ENCODE data around the gene HOXB8.

Gene HOXB8

GRCh38 chr17:48574505-48575065, 40.5 kb downstream of the HOXB8 start:
- Histone ChIP-seq H3K9ac (no peak overlapping the region), H3K79me2 (ENCODE audit: insufficient read depth, low read depth) (no peaks in the 10 kb centered on the region), H3K4me2 (no peak overlapping the region), H4K20me1 (ENCODE audit: insufficient read depth) (no peaks in the 10 kb centered on the region), H3K27ac (no peak overlapping the region), H3K4me1 (ENCODE audit: low read depth, poor library complexity, severe bottlenecking) (peaks cover 6% of the 10 kb centered on the region), H3K36me3 (ENCODE audit: insufficient read depth) (no peaks in the 10 kb centered on the region), H3K27me3 (ENCODE audit: insufficient read depth, low read depth) (no peaks in the 10 kb centered on the region; the same call in 1 of the 2 replicates), H3K4me3 (IDR thresholded peaks at IDR 0.05; ENCODE audit: insufficient read depth, low read depth, low read length) (no peak overlapping the region), H2AFZ (ENCODE audit: low read depth) (no peak overlapping the region)
- TF ChIP-seq CTCF (conservative IDR thresholded peaks at IDR 0.05; ENCODE audit: low read depth, low read length), result no peak

GRCh38 chr17:48571826-48572417, 43.2 kb downstream of the HOXB8 start:
- no peaks in the 10 kb centered on the region for H3K79me2 ChIP-seq (ENCODE audit: insufficient read depth, low read depth)
- no peak for TF ChIP-seq CTCF (conservative IDR thresholded peaks at IDR 0.05; ENCODE audit: low read depth, low read length)
- no peaks in the 10 kb centered on the region for H4K20me1 ChIP-seq (ENCODE audit: insufficient read depth)
- no peak overlapping the region for H3K27ac ChIP-seq
- peaks cover 6% of the 10 kb centered on the region for H3K4me1 ChIP-seq (ENCODE audit: low read depth, poor library complexity, severe bottlenecking)
- H3K9ac ChIP-seq, result no peak overlapping the region
- H3K27me3 ChIP-seq (ENCODE audit: insufficient read depth, low read depth), result no peaks in the 10 kb centered on the region
- H3K4me2 ChIP-seq, result no peak overlapping the region
- H2AFZ ChIP-seq (ENCODE audit: low read depth), result no peak overlapping the region
- no peaks in the 10 kb centered on the region for H3K36me3 ChIP-seq (ENCODE audit: insufficient read depth)
- H3K4me3 ChIP-seq (IDR thresholded peaks at IDR 0.05; ENCODE audit: insufficient read depth, low read depth, low read length), result no peak overlapping the region

GRCh38 chr17:48571024-48571818, 43.9 kb downstream of the HOXB8 start:
- peaks cover 6% of the 10 kb centered on the region for H3K4me1 ChIP-seq (ENCODE audit: low read depth, poor library complexity, severe bottlenecking)
- H3K4me3 ChIP-seq (IDR thresholded peaks at IDR 0.05; ENCODE audit: insufficient read depth, low read depth, low read length), result no peak overlapping the region
- no peaks in the 10 kb centered on the region for H3K27me3 ChIP-seq (ENCODE audit: insufficient read depth, low read depth)
- no peak overlapping the region for H3K4me2 ChIP-seq
- no peaks in the 10 kb centered on the region for H3K79me2 ChIP-seq (ENCODE audit: insufficient read depth, low read depth)
- no peaks in the 10 kb centered on the region for H3K36me3 ChIP-seq (ENCODE audit: insufficient read depth)
- TF ChIP-seq CTCF (conservative IDR thresholded peaks at IDR 0.05; ENCODE audit: low read depth, low read length), result no peak
- no peak overlapping the region for H2AFZ ChIP-seq (ENCODE audit: low read depth)
- no peak overlapping the region for H3K9ac ChIP-seq
- no peak overlapping the region for H3K27ac ChIP-seq
- no peaks in the 10 kb centered on the region for H4K20me1 ChIP-seq (ENCODE audit: insufficient read depth)

- no peak overlapping the region for H3K4me3 ChIP-seq (IDR thresholded peaks at IDR 0.05; ENCODE audit: insufficient read depth, low read depth, low read length)
- no peak overlapping the region for H3K4me2 ChIP-seq
- no peaks in the 10 kb centered on the region for H3K4me1 ChIP-seq (ENCODE audit: low read depth, poor library complexity, severe bottlenecking)
- no peak overlapping the region for H2AFZ ChIP-seq (ENCODE audit: low read depth)
- H3K79me2 ChIP-seq (ENCODE audit: insufficient read depth, low read depth), result no peaks in the 10 kb centered on the region
- no peaks in the 10 kb centered on the region for H3K27me3 ChIP-seq (ENCODE audit: insufficient read depth, low read depth)
- H3K36me3 ChIP-seq (ENCODE audit: insufficient read depth), result no peaks in the 10 kb centered on the region
- H3K27ac ChIP-seq, result no peak overlapping the region
- no peaks in the 10 kb centered on the region for H4K20me1 ChIP-seq (ENCODE audit: insufficient read depth)
- no peak overlapping the region for H3K9ac ChIP-seq
- no peak for TF ChIP-seq CTCF (conservative IDR thresholded peaks at IDR 0.05; ENCODE audit: low read depth, low read length)
Measured at GRCh38 chr17:48570325-48571023, 44.6 kb downstream of the HOXB8 start.

All from KMS-11 (cell line).